HK-2 (cell line): ENCODE measurements around the gene ALDH1L1.

Experiments used
- DNase-seq: peaks from one replicate; pipeline ENCODE4 v3.0.0-alpha.2; 2018; ENCODE audit not compliant: unreplicated experiment

ALDH1L1 gene

GRCh38 chr3:126054870-126055269 is 125.5 kb downstream of the ALDH1L1 start:
- DNase-seq, result no peak

DNA sequence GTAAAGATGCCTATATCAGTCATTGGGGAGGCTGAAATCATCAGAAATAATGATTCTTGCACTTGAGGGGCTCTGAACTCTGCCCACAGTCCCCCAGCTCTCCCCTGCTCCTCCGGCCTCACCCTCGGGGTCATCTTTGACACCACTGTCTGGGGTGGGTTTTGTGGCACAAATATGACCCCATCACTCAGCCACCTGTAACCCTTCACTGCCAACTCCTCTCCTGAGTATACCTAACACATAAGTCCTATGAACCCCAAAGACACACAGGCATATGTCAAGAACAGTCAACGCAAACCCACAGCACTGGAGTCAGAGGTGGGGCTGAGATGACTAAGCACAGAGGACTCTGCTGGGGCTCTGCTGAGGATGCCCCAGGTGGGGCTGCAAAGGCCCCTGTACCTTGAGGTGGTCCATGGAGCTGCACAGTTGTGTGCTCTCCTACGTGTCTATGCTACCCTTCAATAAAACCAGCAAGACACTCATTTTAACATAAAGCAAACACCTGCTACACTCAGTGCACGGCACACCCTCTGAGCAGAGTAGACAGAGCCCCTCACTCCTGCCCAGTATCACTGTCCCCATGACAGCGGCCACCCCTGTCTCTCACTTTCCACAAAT is 126.3 kb downstream of the ALDH1L1 start:
- DNase-seq, result no peak
